Measurements from ENCODE around the gene C19orf67. TPM values are rescaled to one million over a fixed set of nuclear protein-coding genes. Genes with fewer than 3 reads are reported as not detected.

C19orf67 gene
- total RNA-seq, 1 experiment from 2014 or later = not detected

DNA sequence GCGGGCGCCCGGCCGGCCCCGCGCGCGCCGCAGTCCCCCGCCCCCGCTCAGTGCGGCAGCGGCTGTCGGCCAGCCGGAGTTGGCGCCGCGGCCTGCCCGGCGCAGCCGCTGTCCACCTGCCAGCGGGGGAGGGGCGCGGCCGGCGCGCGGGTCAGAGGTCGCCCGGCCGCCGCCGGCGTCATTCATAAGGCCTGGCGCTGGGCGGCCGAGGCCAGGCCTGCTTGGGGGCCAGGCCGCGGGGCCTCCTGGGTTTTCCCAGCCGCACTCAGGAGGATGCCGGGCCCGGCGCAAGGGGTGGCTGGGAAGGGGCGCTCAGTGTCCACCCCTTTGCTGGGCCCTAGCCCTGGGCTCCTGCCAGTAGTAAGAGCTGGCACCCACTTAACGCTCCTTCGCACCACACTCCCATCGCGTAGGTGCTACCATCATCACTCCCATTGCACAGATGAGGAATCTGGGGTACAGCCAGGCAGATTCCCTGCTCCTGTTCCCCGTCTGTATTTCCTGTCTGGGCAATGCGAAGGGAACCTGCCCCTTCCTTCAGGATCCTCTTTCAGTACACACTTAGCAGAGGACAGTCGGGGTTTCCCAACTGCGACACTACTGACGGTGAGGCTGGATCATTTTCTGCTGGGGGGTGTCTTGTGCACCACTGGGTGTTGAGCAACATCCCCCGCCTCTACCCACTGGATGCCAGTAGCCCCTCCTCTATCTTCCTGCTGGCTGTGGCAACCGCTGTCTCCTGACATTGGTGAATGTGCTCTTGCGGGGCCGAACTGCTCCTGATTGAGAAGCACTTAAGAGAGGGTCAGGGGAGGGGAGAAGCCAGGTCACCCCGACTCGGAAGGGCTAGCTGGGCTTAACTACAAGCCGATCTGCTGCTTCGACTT, 32.8 kb upstream of the C19orf67 start:
- H3K4me1 Mint-ChIP-seq (ENCODE audit: low read depth, unreplicated experiment) = peaks cover 8% of the 10 kb centered on the region
- H3K4me3 Mint-ChIP-seq (ENCODE audit: low read depth, unreplicated experiment) = peak overlapping the region; percentile 77
- intact Hi-C loops (cut with micrococcal nuclease; ENCODE audit: unreplicated experiment) = no loop called here
- no peaks in the 10 kb centered on the region for H3K9me3 Mint-ChIP-seq (ENCODE audit: low read depth, unreplicated experiment)
- H3K27ac Mint-ChIP-seq (ENCODE audit: unreplicated experiment) = peak overlapping the region; percentile 88
- DNase-seq = no peak
- no peaks in the 10 kb centered on the region for H3K27me3 Mint-ChIP-seq (ENCODE audit: unreplicated experiment)
- peaks cover 32% of the 10 kb centered on the region for H3K36me3 Mint-ChIP-seq (ENCODE audit: insufficient read depth, unreplicated experiment)
- CTCF ChIA-PET = interaction anchor here (1.0 to 1.1 kb wide), 2 partner anchors 17 to 18 kb away, joined by 3 read pairs; partner anchors contain the start of gene ASF1B
- no TSS peak for BruUV-seq (replicated peaks)
- TF ChIP-seq, protein P1, sequence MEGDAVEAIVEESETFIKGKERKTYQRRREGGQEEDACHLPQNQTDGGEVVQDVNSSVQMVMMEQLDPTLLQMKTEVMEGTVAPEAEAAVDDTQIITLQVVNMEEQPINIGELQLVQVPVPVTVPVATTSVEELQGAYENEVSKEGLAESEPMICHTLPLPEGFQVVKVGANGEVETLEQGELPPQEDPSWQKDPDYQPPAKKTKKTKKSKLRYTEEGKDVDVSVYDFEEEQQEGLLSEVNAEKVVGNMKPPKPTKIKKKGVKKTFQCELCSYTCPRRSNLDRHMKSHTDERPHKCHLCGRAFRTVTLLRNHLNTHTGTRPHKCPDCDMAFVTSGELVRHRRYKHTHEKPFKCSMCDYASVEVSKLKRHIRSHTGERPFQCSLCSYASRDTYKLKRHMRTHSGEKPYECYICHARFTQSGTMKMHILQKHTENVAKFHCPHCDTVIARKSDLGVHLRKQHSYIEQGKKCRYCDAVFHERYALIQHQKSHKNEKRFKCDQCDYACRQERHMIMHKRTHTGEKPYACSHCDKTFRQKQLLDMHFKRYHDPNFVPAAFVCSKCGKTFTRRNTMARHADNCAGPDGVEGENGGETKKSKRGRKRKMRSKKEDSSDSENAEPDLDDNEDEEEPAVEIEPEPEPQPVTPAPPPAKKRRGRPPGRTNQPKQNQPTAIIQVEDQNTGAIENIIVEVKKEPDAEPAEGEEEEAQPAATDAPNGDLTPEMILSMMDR (IDR thresholded peaks at IDR 0.05; ENCODE audit: unreplicated experiment) = no peak

DNA sequence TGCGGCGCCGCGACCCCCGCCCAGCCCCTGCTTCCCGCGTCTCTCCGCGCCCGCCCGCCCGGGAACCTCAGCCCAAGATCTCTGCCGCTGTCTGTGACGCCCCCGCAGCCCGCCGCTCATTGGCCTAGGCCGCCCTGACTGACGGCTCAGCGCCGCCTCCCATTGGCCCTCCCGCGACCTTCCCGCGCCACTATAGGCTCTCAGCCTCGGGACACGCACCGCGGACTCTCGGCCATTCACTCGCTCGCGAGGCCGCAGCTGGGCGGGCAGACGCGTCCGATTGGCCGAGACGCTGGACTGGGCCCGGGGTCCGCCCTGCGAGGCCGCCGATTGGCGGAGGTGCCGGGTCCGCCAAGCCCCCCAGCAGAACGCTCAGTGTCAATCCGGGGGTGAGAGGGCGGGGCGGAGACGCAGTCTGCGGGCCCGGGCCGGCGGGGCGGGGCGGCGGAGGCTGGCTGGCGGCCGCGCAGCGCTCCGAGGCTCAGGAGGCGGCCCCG, 32.1 kb upstream of the C19orf67 start, which contains the start of gene PRKACA:
PRKACA (minus strand) TSS at position 95 of the 497 bp plus-strand sequence. CDS start 215 bp downstream, outside the sequence.
- Mint-ChIP-seq H3K27ac (ENCODE audit: unreplicated experiment) (peak within 1 kb of the TSS; percentile 88), H3K4me3 (ENCODE audit: low read depth, unreplicated experiment) (peak within 1 kb of the TSS; percentile 77), H3K4me1 (ENCODE audit: low read depth, unreplicated experiment) (peaks cover 8% of the 10 kb centered on the region), H3K36me3 (ENCODE audit: insufficient read depth, unreplicated experiment) (peaks cover 27% of the 10 kb centered on the region), H3K9me3 (ENCODE audit: low read depth, unreplicated experiment) (no peaks in the 10 kb centered on the region), H3K27me3 (ENCODE audit: unreplicated experiment) (no peaks in the 10 kb centered on the region)
- TF ChIP-seq, protein P1 (IDR thresholded peaks at IDR 0.05; ENCODE audit: unreplicated experiment) = no peak
- CTCF ChIA-PET = interaction anchor here (0.6 kb wide), 1 partner anchor 22 kb away, joined by 4 read pairs; no protein-coding TSS in a partner anchor
- peak; percentile 97 for DNase-seq
- no TSS peak for BruUV-seq (replicated peaks)
- intact Hi-C loops (cut with micrococcal nuclease; ENCODE audit: unreplicated experiment) = no loop called here

GRCh38 chr19:14116918-14117578, 31.5 kb upstream of the C19orf67 start:
- TF ChIP-seq, protein P1 (IDR thresholded peaks at IDR 0.05; ENCODE audit: unreplicated experiment) = no peak
- Mint-ChIP-seq H3K4me1 (ENCODE audit: low read depth, unreplicated experiment) (peaks cover 8% of the 10 kb centered on the region), H3K27ac (ENCODE audit: unreplicated experiment) (peak overlapping the region; percentile 39), H3K9me3 (ENCODE audit: low read depth, unreplicated experiment) (no peaks in the 10 kb centered on the region), H3K4me3 (ENCODE audit: low read depth, unreplicated experiment) (peak overlapping the region; percentile 77), H3K36me3 (ENCODE audit: insufficient read depth, unreplicated experiment) (peaks cover 27% of the 10 kb centered on the region), H3K27me3 (ENCODE audit: unreplicated experiment) (no peaks in the 10 kb centered on the region)
- BruUV-seq (replicated peaks) = no TSS peak
- DNase-seq = no peak
- intact Hi-C loops (cut with micrococcal nuclease; ENCODE audit: unreplicated experiment) = no loop called here
- CTCF ChIA-PET = interaction anchor here (0.6 kb wide), 1 partner anchor 21 kb away, joined by 4 read pairs; no protein-coding TSS in a partner anchor

DNA sequence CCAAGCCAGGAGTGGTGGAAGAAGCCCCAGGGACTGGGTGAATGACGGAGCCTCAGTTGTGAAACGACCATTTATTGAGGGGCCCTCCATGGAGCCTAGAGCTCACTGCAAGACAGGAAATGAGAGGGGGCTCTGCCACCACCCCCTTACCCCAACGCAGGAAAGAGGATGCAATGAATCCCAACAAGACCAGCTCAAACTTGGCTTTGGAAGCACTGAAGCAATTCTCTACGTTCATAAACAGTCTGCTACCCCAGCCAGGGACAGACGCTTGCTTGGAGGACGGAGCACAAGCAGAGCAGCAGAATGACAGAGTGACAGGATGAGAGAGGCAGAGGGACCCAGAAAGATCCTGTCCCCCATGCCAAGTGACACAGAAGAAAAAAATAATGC, 30.9 kb upstream of the C19orf67 start:
- peaks cover 8% of the 10 kb centered on the region for H3K4me1 Mint-ChIP-seq (ENCODE audit: low read depth, unreplicated experiment)
- intact Hi-C loops (cut with micrococcal nuclease; ENCODE audit: unreplicated experiment) = no loop called here
- no peaks in the 10 kb centered on the region for H3K27me3 Mint-ChIP-seq (ENCODE audit: unreplicated experiment)
- TF ChIP-seq, protein P1 (IDR thresholded peaks at IDR 0.05; ENCODE audit: unreplicated experiment) = no peak
- peak overlapping the region; percentile 39 for H3K27ac Mint-ChIP-seq (ENCODE audit: unreplicated experiment)
- CTCF ChIA-PET = no interaction called here
- peaks cover 27% of the 10 kb centered on the region for H3K36me3 Mint-ChIP-seq (ENCODE audit: insufficient read depth, unreplicated experiment)
- H3K4me3 Mint-ChIP-seq (ENCODE audit: low read depth, unreplicated experiment) = peak overlapping the region; percentile 77
- no TSS peak for BruUV-seq (replicated peaks)
- H3K9me3 Mint-ChIP-seq (ENCODE audit: low read depth, unreplicated experiment) = no peaks in the 10 kb centered on the region
- no peak for DNase-seq

Data from Calu3 (cell line).